HG02798 (cell line): ENCODE measurements around the gene FFAR1.
"Not testable (repeated sequence)": the region's sequence is repeated elsewhere in the genome, so short reads cannot be mapped to it uniquely, and the experiment has no call there.

Source experiments
- ATAC-seq: cut with Tn5 transposase; IDR thresholded peaks from one replicate; pipeline ENCODE4 v1.9.1; 2021; ENCODE audit warnings: mild to moderate bottlenecking; ENCODE audit not compliant: unreplicated experiment, poor library complexity

Gene FFAR1

GRCh38 chr19:35358834-35359233 lies 11.1 kb downstream of the FFAR1 start:
- ATAC-seq, result not testable (repeated sequence)

- ATAC-seq, result not testable (repeated sequence)
Observed at GRCh38 chr19:35359395-35359794, 11.7 kb downstream of the FFAR1 start.

- ATAC-seq, result not testable (repeated sequence)
Observed at GRCh38 chr19:35360081-35360480, 12.4 kb downstream of the FFAR1 start.

DNA sequence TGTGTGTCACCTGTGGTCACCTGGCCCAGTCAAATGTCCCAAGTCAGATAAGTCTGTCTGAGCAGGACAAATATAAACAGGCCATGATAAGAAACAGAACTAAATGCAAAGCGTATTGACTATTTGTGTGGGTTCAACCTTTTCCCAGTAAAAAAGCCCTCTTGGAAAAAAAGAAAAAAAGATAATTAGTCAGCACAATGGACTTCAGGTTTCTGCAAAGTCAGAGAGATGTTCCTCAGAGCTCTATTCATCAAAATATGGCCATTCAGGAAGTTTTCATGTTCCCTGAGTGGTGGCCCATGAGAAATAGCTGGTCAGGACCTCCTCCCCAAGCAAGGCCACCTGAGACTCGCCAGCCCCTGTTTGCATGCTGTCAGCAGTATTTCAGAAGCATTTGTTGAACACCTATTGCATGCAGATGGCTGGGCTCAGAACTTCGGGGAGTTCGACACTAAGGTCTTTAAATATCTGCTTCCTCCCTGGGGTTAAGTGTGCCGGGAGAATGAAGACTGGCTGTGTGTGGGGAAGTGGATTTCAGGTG lies 13.2 kb downstream of the FFAR1 start:
- ATAC-seq, result no peak

- no peak for ATAC-seq
Observed at GRCh38 chr19:35362261-35363000, 14.7 kb downstream of the FFAR1 start.

- no peak for ATAC-seq
Observed at GRCh38 chr19:35363001-35363590, 15.4 kb downstream of the FFAR1 start.

- no peak for ATAC-seq
Observed at GRCh38 chr19:35363711-35364425, 16.2 kb downstream of the FFAR1 start.

DNA sequence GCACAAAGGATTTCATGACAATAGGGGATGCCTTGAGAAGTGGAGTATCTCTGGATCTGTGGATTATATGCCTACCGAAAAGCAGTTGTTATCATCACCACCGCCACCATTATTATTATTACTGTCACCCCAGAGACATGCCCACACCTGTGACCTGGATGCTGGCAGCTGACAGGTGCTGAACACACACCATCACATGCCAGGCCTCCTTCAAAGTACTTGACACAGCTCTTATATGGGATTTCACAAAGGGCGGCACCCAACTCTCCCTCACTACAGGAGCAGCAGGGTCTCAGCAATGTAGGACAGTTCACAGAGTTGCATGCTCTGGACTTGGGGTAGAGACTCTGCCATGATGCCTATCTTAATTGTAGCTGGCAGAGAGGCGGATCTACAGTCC lies 17.6 kb downstream of the FFAR1 start:
- no peak for ATAC-seq

DNA sequence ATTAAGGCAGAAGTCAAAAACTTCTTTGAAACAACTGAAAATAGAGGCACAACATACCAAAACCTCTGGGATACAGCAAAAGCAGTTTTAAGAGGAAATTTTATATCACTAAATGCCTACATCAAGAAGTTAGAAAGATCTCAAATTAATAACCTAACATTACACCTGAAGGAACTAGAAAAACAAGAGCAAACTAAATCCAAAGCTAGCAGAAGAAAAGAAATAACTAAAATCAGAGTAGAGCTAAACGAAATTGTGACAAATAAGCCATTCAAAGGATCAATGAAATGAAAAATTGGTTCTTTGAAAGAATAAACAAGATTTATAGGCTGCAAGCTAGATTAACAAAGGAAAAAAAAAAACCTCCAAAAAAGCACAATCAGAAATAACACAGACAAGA lies 20.7 kb downstream of the FFAR1 start:
- ATAC-seq, result no peak

DNA sequence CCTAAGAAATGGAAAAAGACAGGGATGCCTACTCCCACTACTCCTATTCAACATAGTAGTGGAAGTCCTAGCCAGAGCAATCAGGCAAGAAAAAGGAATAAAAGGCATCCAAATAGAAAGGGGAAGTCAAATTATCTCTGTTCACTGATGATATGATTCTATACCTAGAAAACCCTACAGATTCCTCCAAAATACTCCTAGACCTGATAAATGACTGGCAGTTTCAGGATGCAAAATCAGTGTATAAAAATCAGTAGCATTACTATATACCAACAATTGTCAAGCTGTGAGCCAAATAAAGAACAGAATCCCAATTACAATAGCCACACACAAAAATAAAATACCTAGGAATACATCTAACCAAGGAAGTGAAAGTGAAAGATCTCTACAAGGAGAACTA lies 21.8 kb downstream of the FFAR1 start:
- no peak for ATAC-seq

DNA sequence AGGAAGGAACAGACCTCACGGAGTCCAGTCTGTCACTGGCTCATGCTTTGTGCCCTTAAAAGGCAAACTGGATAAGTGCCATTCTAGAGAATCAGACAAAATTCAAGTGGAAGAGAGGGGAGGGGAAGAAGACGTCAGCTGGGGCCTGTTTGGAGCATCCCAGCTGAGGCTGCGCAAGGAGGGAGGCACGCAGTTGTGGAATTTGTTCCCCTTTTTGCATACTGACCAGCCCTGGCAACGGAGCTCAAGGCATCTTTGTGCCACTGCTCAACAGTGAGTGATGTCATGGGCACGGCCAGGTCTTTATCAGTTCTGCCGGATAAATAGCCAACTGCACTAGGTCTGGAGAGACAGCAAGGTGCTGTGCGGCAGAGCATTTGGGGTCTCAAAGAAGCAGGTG lies 23.0 kb downstream of the FFAR1 start, which contains the start of gene GPR42:
Gene GPR42, plus strand, starts transcription at position 347 of the 400 bp plus-strand sequence. CDS start 292 bp downstream, outside the sequence.
- ATAC-seq, result no peak

DNA sequence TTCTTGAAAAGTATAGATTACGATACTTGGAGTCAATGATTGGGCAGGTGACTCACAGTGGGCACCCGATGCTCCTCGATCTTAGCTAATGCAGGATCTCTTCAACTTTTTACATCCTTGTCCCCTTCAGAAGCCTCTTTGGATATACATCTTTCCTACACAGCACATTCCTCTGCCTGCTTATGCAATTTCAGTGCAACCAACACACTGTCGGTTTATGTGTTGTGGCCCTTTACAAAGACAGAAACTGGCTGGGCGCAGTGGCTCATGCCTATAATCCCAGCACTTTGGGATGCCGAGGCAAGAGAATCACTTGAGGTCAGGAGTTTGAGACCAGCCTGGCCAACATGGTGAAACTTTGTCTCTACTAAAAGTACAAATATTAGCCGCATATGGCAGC lies 25.8 kb downstream of the FFAR1 start:
- ATAC-seq, result no peak

GRCh38 chr19:35374031-35374430 lies 26.3 kb downstream of the FFAR1 start:
- ATAC-seq, result not testable (repeated sequence)

DNA sequence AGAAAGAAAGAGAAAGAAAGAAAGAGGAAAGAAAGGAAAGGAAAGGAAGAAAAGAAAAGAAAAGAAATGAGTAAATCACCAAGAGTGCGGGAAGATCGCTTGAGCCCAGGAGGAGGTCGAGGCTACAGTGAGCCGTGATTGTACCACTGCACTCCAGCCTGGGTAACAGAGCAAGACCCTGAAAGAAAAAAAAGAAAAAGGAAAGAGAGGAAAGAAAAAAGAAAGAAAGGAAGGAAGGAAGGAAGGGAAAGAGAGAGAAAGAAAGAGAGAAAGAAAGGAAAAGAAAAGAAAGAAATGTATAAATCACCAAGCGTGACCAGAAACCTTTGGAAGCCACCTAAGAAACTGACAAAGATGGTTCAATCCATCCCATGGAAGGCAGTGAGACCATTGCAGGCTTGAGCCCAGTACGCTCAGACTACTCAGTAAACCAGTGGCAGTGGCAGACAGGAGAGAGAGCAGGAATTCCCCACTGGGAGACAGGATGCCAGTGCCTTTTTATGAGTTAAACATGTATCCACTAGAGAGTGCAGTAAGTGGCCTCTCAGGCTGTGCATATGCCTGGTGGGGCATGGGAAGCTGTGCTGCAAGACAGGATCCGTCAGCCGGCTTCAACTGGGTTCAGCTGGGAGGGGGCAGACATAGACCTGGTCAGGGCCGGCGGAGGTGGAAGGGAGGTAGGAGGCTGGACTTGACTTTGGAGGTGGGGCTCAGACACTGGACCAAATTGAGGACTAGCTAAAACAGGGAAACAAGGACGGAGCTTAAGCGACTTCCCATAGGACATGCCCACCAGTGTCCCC lies 28.0 kb downstream of the FFAR1 start:
- ATAC-seq, result no peak

GRCh38 chr19:35377656-35378055 lies 30.0 kb downstream of the FFAR1 start:
- no peak for ATAC-seq

DNA sequence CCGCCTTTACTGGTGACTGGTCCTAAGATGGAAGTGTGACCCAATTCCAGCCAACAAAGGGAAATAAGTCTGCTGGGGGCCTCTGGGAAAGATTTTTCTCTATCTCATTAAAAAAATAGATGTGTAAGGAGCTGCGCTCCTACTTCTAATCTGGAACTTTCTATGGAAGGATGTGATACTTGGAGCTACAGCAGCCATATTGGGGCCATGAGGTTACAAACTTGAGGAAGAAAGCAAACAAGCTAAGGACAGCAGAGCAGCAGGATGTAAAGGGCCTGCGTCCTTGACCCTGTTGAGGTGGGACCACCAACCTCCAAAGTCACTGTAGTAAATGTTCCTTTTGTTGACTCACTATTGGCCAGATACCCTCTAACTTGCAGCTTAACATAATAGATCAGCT lies 30.7 kb downstream of the FFAR1 start:
- no peak for ATAC-seq

- not testable (repeated sequence) for ATAC-seq
Observed at GRCh38 chr19:35379545-35379944, 31.8 kb downstream of the FFAR1 start.

DNA sequence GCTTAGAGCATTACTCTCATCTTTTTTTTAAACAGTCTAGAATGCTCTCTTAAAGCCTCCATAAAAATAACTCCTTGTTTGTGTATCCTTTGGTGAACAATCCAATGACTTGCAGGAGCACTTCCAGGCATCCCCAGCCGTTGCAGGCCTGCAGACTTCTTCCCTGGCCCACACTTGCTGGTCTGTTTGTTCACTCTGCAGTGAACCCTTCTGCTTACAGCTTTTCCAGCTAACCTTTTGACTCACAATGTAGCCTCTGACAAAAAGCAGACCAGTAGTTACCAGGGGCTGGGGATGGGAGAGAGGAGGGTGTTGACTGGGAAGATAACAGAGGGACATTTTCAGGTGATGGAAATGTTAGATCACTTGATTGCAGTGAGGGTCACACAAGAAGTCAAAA lies 32.3 kb downstream of the FFAR1 start:
- ATAC-seq, result no peak

- no peak for ATAC-seq
Observed at GRCh38 chr19:35380450-35381124, 32.9 kb downstream of the FFAR1 start.

GRCh38 chr19:35381318-35381717 lies 33.6 kb downstream of the FFAR1 start:
- ATAC-seq, result no peak
